ENCODE measurements around the gene SLC48A1.

Gene SLC48A1

GRCh38 chr12:47790676-47791350, 17.8 kb downstream of the SLC48A1 start:
- no peak for DNase-seq (ENCODE audit: low spot score)

- DNase-seq (ENCODE audit: low spot score), result no peak
Observed at GRCh38 chr12:47791351-47791746, 18.3 kb downstream of the SLC48A1 start.

- DNase-seq (ENCODE audit: low spot score), result no peak
Observed at GRCh38 chr12:47791874-47792273, 18.8 kb downstream of the SLC48A1 start.

- no peak for DNase-seq (ENCODE audit: low spot score)
Observed at GRCh38 chr12:47793015-47793681, 20.1 kb downstream of the SLC48A1 start.

DNA sequence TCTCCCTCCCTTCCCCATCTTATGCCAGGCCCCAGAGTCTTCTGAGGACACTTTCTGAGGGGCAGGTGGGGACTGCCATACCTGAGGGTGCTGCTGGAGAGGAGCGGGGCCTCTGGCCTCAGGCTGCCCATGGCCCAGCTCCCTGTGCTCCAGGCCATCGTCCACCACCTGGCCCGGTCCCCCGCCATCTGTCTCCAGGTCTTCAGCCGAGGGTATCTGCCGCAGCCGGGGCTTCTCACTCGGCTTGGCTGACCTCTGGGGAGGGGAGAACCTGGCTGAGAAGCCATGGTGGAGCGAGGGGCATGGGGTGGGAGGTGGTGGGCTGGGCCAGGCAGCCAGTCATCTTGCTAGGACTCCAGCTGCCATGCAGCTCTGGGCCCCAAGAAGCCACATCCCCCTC, 21.6 kb downstream of the SLC48A1 start:
- DNase-seq (ENCODE audit: low spot score), result no peak

DNA sequence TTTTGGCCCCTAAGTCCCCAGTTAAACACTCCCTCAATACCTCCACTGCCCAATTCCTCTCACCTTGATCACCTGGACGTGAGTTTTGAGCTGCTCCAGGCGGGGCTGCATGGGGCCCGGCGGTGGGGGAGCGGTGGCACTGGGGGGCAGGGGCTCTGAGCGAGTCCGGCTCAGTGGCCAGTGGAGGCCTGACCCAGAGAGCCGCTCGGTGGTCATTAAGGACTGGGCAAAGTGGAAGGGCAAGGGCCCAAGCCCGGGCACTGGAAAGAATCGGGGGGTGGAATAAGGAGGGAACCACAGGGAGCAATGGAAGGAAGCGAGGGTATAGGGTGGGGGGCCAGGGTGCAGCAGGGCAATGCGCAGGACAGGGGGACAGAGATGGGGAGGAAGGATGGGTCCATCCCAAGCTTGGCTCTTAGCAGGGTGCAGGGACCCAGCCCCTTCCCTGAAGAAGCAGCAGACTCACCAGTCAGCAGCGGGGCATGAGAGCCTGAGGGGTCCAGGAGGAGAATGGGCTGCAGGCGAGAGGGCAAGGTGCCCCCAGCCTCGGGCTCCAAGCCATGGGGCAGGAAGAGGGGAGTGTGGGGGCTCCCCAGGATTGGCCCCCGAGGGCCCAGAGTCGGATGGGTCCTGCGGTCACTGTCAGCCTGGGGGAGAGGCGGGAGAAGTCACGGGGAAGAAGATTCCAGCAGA, 22.2 kb downstream of the SLC48A1 start:
- DNase-seq (ENCODE audit: low spot score), result no peak

- DNase-seq (ENCODE audit: low spot score), result no peak
Observed at GRCh38 chr12:47795814-47796411, 22.9 kb downstream of the SLC48A1 start.

DNA sequence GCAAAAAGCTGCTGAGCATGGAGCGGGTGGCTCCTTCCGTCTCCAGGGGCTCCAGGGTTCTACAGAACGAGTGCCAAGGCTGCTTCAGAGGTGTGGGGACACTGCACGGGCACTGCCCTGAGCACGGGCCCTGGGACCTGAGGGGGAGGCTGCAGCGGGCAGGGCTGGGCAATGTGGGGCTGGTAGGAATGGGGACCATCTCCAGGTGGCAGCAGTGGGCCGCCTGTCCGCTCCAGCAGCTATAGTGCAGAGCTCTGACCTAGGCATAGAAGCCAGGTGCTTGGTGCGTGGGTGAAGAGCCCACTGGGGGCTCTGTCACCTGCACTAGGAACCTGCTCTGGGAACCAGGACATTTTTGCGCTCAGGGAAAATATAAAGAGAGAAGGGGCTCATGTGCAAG, 24.4 kb downstream of the SLC48A1 start:
- no peak for DNase-seq (ENCODE audit: low spot score)

- DNase-seq (ENCODE audit: low spot score), result no peak
Observed at GRCh38 chr12:47798382-47798948, 25.4 kb downstream of the SLC48A1 start.

DNA sequence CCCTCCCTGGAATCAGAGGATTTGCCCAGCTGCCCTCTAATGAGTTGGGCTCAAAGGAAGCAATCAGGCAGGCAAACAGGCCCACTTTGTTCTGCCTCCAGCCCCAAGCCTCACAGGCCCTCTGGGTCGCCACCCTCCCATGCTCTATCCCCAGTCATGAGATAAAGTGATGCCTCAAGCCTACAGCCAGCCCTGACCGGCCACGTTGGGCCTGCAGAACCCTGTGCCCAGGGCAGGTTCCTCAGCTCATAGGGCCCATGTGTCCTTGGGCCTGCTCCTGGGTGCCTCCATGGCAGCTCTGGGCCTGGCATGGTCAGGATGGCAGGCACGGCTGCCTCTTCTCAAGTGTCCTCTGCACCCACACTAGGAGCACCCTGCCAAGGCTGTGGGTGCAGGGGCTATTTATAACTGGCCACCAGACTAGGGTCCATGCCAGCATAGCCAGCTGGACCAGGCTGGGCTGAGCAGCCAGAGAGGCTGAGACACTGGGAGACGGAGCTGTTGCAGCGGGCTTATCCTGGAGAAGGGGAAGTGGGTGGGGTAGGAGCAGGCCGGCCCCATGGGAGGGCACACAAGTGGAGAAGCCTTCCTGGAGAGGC, 26.4 kb downstream of the SLC48A1 start:
- DNase-seq (ENCODE audit: low spot score), result no peak

- no peak for DNase-seq (ENCODE audit: low spot score)
Observed at GRCh38 chr12:47800582-47800981, 27.5 kb downstream of the SLC48A1 start.

GRCh38 chr12:47801170-47801903, 28.3 kb downstream of the SLC48A1 start:
- no peak for DNase-seq (ENCODE audit: low spot score)

DNA sequence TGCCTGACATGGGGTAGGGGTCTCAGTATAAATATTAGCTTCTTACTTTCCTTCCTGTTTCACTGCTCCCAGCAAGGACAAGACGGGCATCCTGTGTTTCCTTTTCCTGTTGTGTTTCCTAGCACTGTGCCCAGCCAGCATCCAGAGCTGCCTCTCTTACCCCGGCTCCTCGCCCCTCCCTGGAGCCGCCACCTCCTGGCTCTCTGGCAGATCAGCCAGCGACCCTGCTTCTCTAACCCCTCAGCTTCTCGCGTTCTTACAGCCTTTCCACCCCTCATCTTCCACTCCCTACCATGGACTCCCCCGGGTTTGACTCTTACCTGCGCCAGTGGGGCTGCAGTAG, 28.8 kb downstream of the SLC48A1 start:
- no peak for DNase-seq (ENCODE audit: low spot score)

- DNase-seq (ENCODE audit: low spot score), result peak; percentile 40
Observed at GRCh38 chr12:47802312-47802711, 29.3 kb downstream of the SLC48A1 start.

- DNase-seq (ENCODE audit: low spot score), result no peak
Observed at GRCh38 chr12:47803191-47803875, 30.3 kb downstream of the SLC48A1 start.

GRCh38 chr12:47804171-47804570, 31.1 kb downstream of the SLC48A1 start:
- DNase-seq (ENCODE audit: low spot score), result no peak

- DNase-seq (ENCODE audit: low spot score), result no peak
Observed at GRCh38 chr12:47805417-47805816, 32.4 kb downstream of the SLC48A1 start.

- no peak for DNase-seq (ENCODE audit: low spot score)
Observed at GRCh38 chr12:47807338-47807737, 34.3 kb downstream of the SLC48A1 start.

DNA sequence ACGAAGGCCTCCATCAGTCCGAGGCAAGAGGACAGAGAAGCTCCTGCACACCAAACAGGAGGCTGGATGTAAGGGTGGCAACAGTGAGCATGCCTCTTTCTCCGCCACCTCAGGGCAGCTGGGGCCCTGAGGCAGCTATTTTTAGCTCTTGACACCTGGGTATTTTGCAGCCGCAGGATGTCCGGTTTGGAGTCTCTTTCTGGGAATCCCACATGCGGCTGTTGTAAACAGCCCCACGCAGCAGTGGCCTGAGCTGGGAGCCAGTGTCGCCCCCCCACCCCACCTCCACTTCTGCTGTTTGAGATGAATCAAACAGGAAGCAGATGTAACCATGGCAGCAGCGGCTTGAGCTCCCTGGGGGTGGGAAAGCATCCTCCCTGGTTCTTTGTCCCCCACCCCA, 35.0 kb downstream of the SLC48A1 start:
- DNase-seq (ENCODE audit: low spot score), result no peak

GRCh38 chr12:47808574-47809365, 35.7 kb downstream of the SLC48A1 start:
- DNase-seq (ENCODE audit: low spot score), result no peak

Data from SK-N-DZ (cell line).